GOT3 (cell line): ENCODE data around the gene CLIP2.
"Not testable (repeated sequence)": the region's sequence is repeated elsewhere in the genome, so short reads cannot be mapped to it uniquely, and the experiment has no call there.

Experiments
- DNase-seq: peaks from one replicate; lab custom pipeline; 2025; ENCODE audit warnings: mixed read lengths; lab: John Stamatoyannopoulos, UW

CLIP2 gene

DNA sequence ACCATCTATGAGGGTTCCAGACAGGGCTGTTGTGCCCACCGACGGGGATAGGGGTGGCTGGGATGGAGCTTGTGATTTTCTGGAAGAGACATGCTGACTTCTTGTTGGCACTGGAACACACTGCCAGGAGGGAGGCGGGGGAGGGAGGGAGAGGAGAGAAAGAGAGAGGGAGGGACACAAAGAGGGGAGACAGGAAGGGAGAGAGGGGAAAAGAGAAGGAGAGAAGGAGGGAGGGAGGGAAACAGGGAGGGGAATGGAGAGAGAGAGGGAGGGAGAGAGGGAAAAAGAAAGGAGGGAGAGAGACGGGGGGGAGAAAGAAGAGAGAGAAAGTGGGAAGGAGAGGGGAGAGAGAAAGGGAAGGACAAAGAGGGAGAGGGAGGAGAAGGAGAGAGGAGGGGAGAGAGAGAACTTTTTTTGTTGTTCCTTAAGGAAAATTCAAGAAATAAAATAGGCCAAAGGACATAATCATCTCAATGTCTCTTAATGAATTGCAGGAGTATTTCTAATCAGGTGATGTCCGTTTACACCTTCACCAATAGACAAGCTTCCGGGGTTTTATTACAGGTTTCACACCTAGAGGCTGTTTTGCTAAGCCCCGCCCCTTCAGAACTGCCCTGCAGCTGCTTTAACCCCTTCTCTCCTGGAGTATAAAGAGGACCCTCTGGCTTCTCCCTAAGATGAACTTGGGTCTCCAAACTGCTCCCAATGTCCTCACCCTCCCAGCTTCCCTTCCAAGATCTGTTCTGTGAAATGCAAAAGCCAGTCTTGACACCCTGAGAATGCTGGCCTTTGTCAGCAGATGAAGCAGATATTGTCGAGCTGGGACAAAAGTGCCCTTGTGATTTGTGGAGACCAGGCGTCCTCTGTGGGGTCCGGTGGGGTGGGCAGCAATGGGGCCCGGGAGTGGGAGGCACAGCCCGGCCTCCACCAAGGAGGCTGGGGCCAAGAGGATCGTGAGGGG, 82.5 kb downstream of the CLIP2 start:
- no peak for DNase-seq

DNA sequence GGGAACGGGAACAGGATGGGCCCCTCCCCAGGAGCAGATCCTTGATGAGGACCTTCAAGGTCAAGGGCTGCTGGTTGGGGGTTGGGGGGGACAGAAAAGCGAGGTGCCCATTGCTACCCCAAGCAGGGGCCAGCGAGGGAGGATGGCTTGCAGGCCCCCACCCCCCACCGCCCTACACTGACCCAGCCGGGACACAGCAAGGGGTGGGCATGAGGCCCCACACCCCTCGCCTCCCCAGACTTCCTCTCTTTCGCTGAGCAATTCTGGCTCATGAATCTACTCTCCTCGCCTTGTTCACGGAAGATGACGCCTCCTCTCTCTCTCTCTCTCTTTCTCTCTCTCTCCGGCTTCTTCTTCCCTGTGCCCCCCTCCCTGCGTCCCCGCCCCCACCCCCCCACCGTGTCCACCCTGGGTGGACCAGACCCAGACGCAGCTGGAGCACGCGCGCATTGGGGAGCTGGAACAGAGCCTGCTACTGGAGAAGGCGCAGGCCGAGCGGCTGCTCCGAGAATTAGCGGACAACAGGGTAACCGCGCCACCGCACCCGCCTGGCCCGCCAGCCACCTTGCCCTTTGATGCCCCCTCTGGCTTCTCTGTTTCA, 83.4 kb downstream of the CLIP2 start:
- no peak for DNase-seq

DNA sequence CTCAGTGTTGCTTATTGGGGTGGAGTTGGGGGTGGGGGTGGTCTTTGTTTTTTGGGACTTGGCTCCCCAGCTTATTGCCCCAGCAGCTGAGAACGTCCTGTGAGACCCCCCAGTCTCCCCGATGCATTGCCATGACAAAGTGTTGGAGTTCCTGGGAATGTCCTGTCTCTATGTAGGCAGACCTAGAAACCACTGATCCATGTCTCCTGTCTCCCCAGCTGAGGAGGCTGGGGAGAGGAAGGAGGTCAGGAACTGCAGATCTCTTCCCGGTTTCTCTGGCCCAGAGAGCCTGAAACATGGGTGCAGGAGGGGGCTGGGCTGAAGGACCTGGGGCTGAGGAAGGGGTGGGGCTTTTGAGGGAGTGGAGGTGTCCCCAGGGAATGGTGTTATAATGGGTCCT, 84.3 kb downstream of the CLIP2 start:
- DNase-seq = no peak

DNA sequence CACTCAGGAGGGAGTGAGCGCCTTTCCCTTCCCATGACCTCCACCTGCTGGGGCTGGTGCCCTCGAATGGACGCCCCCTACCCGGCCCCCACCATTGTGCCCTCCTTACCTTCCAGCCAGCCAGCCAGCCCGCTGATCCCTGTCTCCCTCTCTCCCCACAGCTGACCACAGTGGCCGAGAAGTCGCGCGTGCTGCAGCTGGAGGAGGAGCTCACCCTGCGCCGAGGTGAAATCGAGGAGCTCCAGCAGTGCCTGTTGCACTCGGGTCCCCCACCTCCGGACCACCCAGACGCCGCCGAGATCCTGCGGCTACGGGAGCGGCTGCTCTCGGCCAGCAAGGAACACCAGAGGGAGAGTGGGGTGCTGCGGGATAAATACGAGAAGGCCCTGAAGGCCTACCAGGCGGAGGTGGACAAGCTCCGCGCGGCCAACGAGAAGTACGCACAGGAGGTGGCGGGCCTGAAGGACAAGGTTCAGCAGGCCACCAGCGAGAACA, 86.6 kb downstream of the CLIP2 start:
- no peak for DNase-seq

DNA sequence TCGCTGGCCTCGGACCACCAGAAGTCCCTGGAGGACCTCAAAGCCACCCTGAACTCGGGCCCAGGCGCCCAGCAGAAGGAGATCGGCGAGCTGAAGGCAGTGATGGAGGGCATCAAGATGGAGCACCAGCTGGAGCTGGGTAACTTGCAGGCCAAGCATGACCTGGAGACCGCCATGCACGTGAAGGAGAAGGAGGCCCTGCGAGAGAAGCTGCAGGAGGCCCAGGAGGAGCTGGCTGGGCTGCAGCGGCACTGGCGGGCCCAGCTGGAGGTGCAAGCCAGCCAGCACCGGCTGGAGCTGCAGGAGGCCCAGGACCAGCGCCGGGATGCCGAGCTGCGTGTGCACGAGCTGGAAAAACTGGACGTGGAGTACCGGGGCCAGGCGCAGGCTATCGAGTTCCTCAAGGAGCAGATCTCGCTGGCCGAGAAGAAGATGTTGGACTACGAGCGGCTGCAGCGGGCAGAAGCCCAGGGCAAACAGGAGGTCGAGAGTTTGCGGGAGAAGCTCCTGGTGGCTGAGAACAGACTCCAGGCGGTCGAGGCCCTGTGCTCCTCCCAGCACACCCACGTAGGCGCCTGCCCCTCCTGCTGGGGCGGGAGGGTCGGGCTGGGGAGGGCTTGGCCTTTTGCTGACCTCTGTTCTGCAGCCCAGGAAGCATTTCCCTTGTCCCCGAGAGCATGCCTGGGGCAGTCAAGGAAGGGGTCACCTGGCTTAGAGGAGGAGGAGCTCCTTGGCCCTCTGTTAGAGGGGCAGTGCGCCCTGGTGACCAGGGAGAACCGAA, 87.2 kb downstream of the CLIP2 start:
- DNase-seq = no peak

DNA sequence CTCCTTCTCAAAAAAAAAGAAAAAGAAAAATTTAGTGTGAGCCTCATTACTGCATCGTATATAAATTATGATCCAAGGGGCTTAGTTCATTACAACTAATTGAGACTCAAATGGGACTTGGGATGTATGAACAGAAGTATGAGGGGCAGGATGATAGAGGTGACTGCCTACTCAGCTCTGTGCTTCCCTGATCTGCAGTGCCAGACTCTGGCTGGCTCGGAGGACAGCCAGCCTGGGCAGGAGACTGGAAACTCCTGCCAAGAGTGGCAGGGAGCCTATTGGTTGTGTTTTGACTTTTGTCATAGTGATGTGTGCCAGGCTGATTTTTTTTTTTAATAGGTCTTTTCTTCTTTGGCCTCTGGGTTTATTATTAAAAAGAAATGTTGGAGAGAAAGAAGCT, 90.7 kb downstream of the CLIP2 start:
- no peak for DNase-seq

DNA sequence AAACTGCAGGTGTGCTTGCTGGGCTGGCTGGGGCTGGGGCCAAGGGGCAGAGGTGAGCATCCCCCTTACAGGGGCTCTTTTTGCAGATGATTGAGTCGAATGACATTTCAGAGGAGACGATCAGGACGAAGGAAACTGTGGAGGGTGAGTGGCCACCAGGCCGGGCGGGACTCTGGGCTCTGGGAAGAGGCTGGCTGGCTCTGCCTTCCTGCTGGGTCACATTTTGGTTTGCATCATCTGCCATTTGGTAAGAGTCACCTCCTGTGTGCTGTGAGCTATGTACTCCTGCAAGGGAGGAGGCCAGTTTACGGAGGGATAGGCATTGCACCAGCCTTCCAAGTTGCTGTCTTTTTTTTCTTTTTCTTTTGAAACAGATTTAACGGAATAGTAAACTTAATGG, 91.5 kb downstream of the CLIP2 start:
- no peak for DNase-seq

DNA sequence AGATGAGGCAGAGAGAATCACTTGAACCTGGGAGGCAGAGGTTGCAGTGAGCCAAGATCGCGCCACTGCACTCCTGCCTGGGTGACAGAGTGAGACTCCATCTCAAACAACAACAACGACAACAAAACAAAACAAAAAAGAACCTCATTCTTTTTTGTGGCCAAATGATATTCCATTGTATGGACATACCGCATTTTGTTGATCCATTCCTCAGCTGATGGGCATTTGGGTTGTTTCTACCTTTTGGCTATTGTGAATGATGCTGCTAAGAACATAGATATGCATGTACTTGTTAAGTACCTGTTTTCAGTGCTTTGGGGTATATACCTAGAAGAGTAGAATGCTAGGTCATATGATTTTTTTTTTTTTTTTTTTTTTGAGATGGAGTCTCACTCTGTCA, 94.9 kb downstream of the CLIP2 start:
- not testable (repeated sequence) for DNase-seq

DNA sequence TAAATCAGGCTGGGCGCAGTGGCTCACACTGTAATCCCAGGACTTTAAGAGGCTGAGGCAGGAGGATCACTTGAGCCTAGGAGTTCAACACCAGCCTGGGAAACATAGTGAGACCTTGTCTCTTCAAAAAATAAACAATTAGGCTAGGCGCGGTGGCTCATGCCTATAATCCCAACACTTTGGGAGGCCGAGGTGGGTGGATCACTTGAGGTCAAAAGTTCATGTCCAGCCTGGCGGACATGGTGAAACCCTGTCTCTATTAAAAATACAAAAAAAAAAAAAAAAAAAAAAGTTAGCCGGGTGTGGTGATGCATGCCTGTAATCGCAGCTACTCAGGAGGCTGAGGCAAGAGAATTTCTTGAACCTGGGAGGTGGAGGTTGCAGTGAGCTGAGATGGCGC, 95.6 kb downstream of the CLIP2 start:
- DNase-seq = not testable (repeated sequence)

DNA sequence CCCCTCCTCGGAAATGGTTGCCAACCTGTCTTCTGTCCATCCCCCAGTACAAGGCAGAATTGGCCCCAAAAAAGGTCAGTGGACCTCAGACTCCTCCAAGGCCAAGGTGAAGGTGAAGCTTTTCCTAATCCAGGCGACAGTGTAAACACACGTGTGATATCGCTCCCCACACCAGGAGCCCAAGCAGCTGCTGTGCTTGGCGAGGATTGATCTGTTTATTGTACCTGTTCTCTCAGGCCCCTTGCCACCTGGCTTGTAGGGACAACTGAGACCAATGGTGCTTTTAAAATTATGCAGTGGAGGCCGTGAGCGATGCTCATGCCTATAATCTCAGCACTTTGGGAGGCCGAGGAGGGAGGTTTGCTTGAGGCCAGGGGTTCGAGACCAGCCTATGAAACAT, 98.4 kb downstream of the CLIP2 start:
- DNase-seq = no peak

DNA sequence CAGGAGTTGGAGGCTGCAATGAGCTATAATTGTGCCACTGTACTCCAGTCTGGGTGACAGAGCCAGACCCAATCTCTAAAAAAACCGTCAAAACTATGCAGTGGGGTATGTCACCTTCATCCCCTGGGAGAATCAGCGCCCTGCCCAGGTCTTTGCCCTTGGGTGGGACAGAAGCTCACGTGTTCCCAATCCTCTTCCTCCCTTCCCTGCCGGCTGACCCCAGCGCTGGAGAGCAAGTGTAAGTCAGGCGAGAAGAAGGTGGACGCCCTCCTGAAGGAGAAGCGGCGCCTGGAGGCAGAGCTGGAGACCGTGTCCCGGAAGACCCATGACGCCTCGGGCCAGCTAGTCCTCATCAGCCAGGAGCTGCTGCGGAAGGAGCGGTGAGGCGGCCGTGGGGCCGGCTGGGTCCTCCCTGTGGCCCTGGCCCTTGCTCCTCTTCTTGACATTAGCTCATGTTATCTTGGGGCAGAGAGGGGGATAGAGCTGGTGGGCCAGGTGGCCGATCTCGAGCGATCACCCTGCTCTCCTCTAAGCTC, 99.7 kb downstream of the CLIP2 start:
- DNase-seq = no peak

DNA sequence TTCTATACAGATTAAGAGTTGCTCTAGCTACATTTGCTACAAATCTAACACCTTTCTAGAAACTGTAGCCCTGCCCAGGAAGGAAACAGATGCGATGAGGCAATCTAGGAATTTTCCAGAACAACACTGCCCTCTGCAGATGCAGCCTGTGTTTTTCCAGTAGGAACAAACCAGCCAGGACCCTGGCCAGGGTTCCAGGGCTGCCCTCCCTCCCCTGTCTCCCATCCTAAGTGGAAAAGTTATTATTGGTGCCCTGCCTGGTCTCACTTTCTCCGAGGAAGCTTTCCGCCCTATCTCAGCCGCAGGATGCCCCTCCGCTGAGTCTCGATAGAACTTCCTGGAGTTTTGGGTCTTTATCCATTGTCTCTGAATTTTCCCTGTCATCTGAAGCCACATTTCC, 104.5 kb downstream of the CLIP2 start:
- not testable (repeated sequence) for DNase-seq

DNA sequence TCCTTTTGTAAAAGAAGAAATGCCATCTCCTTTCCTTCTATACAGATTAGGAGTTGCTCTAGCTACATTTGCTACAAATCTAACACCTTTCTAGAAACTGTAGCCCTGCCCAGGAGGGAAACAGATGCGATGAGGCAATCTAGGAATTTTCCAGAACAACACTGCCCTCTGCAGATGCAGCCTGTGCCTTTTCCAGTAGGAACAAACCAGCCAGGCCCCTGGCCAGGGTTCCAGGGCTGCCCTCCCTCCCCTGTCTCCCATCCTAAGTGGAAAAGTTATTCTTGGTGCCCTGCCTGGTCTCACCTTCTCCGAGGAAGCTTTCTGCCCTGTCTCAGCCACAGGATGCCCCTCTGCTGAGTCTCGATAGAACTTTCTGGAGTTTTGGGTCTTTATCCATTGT, 105.4 kb downstream of the CLIP2 start:
- DNase-seq = not testable (repeated sequence)

DNA sequence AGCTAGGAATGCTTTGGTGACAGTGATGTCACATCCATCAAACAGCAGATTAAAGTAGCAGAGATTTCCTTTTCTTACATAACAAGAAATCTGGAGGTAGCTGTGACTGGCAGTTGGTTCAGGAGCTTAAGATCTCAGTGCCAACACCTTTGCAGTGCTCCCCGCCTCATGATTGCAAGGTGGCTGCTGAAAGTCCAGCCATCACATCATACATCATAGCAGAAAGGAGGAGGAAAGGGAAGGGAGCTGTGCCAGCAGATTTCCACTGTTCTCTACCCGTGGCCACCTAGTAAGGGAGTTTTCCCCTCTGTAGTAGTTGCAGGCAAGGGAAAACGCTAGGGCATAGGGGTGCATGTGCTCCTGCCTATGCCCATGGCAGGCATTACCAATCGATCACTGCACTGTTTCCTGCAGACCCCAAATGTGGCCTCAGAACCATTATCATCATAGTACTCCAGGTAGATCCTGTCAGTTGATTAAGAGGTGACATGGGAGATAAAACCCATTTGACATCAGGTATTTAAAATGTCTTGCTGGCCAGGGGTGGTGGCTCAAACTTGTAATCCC, 106.6 kb downstream of the CLIP2 start:
- no peak for DNase-seq

DNA sequence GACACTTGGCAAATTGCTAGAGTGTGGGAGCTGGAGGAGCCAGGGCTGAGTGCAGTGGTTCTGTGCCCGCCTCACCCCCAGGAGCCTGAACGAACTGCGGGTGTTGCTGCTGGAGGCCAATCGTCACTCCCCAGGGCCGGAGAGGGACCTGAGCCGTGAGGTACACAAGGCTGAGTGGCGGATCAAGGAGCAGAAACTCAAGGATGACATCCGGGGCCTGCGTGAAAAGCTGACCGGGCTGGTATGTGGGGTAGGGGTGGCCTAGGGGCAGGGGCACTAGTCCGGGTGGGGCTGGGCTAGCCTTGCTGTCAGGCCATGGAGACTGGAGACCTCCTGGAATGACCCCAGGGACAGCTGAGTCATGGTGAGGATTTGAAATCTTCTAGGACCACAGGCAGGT, 107.8 kb downstream of the CLIP2 start:
- no peak for DNase-seq

DNA sequence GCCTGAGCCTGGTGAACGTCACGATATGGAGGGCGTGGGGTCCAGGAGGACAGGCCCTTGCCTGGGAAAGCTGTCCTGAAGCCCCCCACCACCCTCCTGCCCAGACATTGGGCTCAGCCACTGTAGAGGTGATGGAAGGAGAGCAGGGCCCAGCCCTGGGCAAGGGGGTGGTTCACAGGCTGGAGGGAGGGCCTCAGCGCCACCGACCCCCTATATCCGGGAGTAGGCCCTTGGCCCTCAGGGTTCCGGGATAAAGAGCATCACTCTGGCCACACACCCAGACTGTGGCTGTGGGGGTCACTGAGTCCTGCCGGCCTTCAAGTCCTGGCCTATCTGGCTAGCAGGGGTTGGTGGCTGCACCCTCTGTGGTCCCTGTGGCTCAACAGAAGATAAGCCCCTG, 109.2 kb downstream of the CLIP2 start:
- DNase-seq = no peak

DNA sequence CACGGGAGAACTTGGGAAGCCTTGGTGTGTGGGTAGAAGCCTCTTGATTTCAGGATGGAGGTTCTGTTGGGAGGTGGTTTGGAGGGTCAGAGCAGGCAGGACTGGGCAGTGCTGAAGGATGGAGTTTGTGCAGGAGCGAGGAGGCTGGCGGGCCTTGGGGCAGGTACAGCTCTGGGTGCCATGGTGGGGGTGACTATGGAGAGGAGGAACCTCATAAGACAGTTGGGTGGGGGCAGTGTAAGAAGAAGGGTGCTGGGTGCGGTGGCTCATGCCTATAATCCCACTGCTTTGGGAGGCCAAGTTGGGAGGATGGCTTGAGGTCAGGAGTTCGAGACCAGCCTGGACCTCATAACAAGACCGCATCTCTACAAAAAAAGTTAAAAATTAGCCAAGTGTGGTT, 109.8 kb downstream of the CLIP2 start:
- DNase-seq = no peak

DNA sequence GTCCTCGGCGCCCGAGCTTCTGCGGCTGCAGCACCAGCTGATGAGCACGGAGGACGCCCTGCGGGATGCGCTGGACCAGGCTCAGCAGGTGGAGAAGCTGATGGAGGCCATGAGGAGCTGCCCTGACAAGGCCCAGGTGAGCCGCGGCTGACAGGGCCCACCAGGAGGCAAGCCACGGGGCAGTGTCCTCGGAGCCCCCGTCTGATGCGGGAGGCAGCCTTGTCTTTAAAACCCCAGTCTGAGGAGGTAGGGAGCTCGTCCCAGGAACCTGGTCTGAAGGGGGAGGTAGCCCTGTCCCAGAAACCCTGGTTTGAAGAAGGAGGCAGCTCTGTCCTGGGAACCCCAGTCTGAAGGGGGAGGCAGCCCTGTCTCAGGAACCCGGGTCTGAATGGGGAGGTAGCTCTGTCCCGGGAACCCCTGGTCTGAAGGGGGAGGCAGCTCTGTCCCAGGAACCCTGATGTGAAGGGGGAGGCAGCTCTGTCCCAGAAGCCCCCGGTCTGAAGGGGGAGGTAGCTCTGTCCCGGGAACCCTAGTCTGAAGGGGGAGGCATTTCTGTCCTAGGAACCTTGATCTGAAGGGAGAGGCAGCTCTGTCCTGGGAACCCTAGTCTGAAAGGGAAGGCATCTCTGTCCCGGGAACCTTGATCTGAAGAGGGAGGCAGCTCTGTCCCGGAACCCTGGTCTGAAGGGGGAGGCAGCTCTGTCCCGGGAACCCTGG, 111.4 kb downstream of the CLIP2 start:
- no peak for DNase-seq

DNA sequence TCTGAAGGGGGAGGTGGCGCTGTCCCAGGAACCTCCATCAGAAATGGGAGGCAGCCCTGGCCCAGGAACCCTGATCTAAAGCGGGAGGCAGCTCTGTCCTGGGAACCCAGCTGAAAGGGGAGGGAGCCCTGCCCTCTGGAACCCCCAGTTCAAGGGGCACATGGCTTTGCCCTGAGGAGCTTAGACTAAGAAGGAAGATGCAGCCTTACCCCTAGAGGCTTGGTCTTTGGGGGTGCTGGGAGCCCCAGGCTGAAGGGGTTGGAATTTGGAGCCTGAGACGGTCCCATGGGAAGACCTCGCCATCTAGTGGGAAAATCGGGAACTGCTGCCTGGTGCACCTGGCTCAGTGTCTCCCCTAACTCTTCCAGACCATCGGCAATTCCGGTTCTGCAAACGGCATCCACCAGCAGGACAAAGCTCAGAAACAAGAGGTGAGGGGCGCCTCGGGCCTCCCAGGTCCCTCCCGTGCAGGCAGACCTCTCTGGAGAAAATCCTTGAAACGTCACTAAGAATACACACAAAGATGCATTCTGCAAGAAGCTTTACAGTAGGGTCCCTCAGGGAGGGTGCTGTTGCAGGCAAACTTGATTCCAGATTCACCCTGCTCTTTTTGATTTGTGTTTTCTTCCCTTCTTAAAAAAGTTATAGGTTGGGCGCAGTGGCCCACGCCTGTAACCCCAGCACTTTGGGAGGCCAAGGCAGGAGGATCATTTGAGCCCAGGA, 112.1 kb downstream of the CLIP2 start:
- no peak for DNase-seq

DNA sequence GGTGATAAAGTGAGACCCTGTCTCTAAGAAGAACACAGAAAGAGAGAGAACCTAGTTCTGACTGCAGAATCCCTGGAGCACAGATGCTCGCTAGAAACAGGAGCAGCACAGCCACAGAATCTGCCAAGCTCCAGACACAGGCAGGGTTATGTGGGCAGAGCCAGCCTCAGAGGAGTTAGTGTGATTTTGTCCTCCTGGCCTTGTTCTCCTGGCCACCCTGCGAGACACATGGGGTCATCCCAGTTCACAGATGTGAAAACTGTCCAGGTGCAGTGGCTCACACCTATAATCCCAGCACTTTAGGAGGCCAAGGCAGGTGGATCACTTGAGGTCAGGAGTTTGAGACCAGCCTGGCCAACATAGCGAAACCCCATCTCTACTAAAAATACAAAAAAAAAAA, 113.5 kb downstream of the CLIP2 start:
- DNase-seq = not testable (repeated sequence)
